ENCODE results near the gene ZBTB4.

The ZBTB4 gene

DNA sequence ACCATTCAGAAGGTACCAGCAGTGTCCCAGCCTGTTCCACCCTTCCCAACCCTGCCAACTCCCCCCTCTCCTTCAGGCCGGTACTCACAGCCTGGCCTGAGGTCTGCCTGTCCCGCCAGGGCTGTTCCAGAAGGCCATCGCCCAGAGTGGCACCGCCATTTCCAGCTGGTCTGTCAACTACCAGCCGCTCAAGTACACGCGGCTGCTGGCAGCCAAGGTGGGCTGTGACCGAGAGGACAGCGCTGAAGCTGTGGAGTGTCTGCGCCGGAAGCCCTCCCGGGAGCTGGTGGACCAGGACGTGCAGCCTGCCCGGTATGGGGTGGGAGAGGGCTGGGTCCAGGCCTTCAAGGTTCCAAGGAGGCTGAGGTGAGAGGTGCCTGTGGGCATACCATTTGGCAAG lies 64.6 kb downstream of the ZBTB4 start:
- in situ Hi-C loops (cut with HindIII; ENCODE audit: low sequenced_read_pairs), result no loop called here
- H3K4me3 ChIP-seq (ENCODE audit: low read depth, low read length), result no peak overlapping the region
- TF ChIP-seq, protein P1, sequence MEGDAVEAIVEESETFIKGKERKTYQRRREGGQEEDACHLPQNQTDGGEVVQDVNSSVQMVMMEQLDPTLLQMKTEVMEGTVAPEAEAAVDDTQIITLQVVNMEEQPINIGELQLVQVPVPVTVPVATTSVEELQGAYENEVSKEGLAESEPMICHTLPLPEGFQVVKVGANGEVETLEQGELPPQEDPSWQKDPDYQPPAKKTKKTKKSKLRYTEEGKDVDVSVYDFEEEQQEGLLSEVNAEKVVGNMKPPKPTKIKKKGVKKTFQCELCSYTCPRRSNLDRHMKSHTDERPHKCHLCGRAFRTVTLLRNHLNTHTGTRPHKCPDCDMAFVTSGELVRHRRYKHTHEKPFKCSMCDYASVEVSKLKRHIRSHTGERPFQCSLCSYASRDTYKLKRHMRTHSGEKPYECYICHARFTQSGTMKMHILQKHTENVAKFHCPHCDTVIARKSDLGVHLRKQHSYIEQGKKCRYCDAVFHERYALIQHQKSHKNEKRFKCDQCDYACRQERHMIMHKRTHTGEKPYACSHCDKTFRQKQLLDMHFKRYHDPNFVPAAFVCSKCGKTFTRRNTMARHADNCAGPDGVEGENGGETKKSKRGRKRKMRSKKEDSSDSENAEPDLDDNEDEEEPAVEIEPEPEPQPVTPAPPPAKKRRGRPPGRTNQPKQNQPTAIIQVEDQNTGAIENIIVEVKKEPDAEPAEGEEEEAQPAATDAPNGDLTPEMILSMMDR (IDR thresholded peaks at IDR 0.05; ENCODE audit: low read depth, low read length, missing control alignments), result no peak
- DNase-seq (ENCODE audit: low read depth), result no peak

DNA sequence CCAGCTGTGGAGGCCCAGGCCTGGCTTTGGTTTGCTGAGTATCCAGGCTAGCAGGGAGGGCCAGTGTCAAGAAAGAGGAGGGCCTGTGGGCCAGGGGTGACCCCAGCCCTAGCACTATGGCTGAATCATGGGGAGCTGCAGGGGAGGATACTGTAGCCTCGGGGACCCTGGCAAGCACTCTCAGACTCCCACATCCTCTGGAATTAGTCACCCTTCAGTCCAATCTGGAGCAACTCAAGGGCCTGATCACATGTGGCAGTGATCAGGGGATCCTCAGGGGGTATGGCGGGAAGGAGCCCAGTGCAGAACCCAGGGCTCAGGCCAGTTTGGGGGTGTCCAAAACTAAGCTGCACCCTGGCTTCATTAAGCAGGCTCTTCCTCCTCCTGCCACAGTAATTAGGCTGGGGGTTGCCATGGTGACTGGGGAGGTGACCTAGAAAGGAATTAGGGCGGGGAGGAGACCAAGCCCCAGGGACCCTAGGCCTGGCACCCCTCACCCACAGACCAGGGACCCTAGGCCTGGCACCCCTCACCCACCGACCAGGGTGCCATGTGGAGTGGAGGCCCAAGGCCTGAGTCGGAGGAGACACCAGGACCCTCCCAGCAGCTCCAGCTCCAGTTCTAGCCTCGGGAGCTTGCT lies 66.0 kb downstream of the ZBTB4 start:
- H3K4me3 ChIP-seq (ENCODE audit: low read depth, low read length), result no peak overlapping the region
- TF ChIP-seq, protein P1 (IDR thresholded peaks at IDR 0.05; ENCODE audit: low read depth, low read length, missing control alignments), result no peak
- DNase-seq (ENCODE audit: low read depth), result no peak
- in situ Hi-C loops (cut with HindIII; ENCODE audit: low sequenced_read_pairs), result no loop called here

DNA sequence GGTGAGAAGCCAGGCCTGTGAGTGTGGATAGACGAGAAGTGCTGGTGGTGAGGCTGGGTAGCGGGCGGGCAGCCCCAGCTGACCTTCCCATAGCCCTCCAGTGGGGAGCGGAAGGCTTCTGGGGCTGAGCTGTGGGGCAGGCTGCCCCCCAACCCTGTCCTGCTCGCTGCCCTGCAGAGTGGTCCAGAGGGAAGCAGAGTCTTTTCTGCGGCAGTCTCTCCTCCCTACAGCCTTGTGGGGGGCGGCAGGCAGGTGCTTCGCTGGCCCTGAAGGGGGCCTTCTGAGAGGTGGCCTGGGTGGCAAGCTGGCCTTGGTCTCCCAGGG lies 68.0 kb downstream of the ZBTB4 start:
- DNase-seq (ENCODE audit: low read depth), result no peak
- TF ChIP-seq, protein P1 (IDR thresholded peaks at IDR 0.05; ENCODE audit: low read depth, low read length, missing control alignments), result no peak
- no peak overlapping the region for H3K4me3 ChIP-seq (ENCODE audit: low read depth, low read length)
- in situ Hi-C loops (cut with HindIII; ENCODE audit: low sequenced_read_pairs), result no loop called here

DNA sequence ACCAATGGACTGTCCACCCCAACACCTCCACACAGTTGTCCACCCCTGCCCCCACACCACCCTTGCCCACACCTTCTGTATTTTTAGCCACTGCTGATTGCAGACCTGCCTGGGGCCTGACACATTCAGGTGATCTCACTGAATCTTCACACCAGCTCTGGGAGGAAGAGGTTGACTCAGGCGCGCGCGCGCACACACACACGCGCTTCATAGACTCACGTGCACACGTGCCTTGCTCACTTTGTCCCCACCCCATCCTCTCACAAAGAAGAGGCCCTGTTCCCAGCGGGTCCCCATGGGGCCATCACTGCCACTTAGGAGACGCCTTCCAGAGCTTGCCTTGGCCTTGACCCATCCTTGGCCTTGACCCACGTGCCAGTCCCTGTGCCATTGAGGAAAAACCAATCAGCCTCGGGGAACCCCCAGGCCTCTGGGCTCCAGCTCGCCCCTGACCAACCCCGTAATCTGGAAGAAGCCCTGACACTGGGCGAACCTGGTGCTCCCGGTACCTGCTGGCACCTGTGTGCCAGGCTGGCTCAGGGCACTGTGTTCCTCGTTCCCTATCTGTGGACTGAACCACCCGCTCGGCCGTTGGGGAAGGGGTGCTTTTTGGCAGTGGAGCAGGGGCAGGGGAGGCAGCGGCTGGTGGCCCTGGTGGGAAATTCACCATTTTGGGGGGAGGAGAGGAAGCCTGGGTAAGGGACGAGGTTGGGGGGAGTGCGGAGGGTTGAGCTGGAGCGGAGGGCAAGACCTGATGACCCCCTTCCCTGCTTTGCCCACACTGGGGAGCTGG lies 68.6 kb downstream of the ZBTB4 start:
- no peak for DNase-seq (ENCODE audit: low read depth)
- in situ Hi-C loops (cut with HindIII; ENCODE audit: low sequenced_read_pairs), result no loop called here
- TF ChIP-seq, protein P1 (IDR thresholded peaks at IDR 0.05; ENCODE audit: low read depth, low read length, missing control alignments), result no peak
- H3K4me3 ChIP-seq (ENCODE audit: low read depth, low read length), result no peak overlapping the region

DNA sequence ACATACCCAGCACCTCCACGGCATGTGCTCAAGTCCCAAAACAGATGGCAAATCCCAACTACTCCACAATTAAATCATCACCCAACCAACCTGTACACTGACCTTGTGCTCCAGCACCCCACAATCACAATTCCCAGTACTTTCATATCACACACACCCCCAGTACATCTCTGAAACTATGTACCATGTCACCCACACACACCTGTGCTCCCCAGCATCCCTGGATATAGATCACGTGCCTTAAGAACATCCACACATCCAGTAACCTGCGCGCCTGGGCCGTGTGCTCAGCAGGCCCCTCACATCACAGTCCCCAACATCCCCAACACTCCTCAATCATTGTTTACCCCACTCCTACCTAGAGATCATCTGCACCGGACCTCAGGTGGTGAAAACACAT lies 69.7 kb downstream of the ZBTB4 start:
- TF ChIP-seq, protein P1 (IDR thresholded peaks at IDR 0.05; ENCODE audit: low read depth, low read length, missing control alignments), result no peak
- H3K4me3 ChIP-seq (ENCODE audit: low read depth, low read length), result no peak overlapping the region
- DNase-seq (ENCODE audit: low read depth), result no peak
- in situ Hi-C loops (cut with HindIII; ENCODE audit: low sequenced_read_pairs), result no loop called here

Data from astrocyte of the cerebellum (primary cell).